Right lobe of liver (tissue), 6 donors: ENCODE measurements around the gene ACOT7. TPM values are rescaled to one million over a fixed set of nuclear protein-coding genes. Genes with fewer than 3 reads are reported as not detected.

ENCODE experiments used
- ATAC-seq, 4 donors: fragments of 200-7000 bp; cut with Tn5 transposase; one replicate each; pipeline ENCODE4 v1.9.1; 2020; ENCODE audit warnings: mild to moderate bottlenecking in 4 of 4, moderate library complexity in 4 of 4
- DNase-seq, 3 donors: peaks; one replicate each; pipeline ENCODE4 v3.0.0-alpha.2; 2020
- H3K27ac ChIP-seq, 3 donors: fragments of 200-600 bp; one replicate each; pipeline ENCODE4 v1.8.0; 2022
- H3K27me3 ChIP-seq, 2 donors: fragments of 200-600 bp; one replicate each; pipeline ENCODE4 v1.8.0; 2022
- H3K36me3 ChIP-seq, 4 donors: fragments of 200-600 bp; sonication (generic) in 1 of 4; one replicate each; pipeline versions ENCODE4 v1.5.1 to v1.8.0; 2017 to 2022; ENCODE audit warnings: control low read depth in 1 of 4
- H3K4me1 ChIP-seq, 4 donors: fragments of 200-600 bp; sonication (generic) in 1 of 4; one replicate each; pipeline versions ENCODE4 v1.5.1 to v1.8.0; 2017 to 2022; ENCODE audit warnings: control low read depth in 1 of 4
- H3K4me3 ChIP-seq, 3 donors: fragments of 200-600 bp; one replicate each; pipeline ENCODE4 v1.8.0; 2022
- H3K9me3 ChIP-seq, 4 donors: fragments of 200-600 bp; sonication (generic) in 1 of 4; one replicate each; pipeline versions ENCODE4 v1.5.1 to v1.8.0; 2017 to 2022; ENCODE audit warnings: control low read depth in 1 of 4
- POLR2A ChIP-seq: fragments of 450-650 bp; IDR thresholded peaks from one replicate; pipeline ENCODE4 v1.6.1; 2017; ENCODE audit warnings: antibody characterized with exemption, mild to moderate bottlenecking
- WGBS: methylation state at CpG from one replicate; pipeline ENCODE4 v1.1.6; 2018; ENCODE audit warnings: low coverage, low lambda C conversion rate; ENCODE audit not compliant: insufficient coverage; ENCODE audit errors: missing lambda C conversion rate; 5-methylcytosine and 5-hydroxymethylcytosine counted together
- intact Hi-C, 2 donors: fragments of 100-400 bp; cut with DNase I; formaldehyde crosslinking; loops; one replicate each; pipeline versions ENCODE4 v1.11.2 to v1.14.1; 2022
- total RNA-seq, 6 experiments: library from RNA; depleted of rRNA in 2 of 6; stranded (reverse); fragments of >200 nt in 2 of 6; fragmentation: NEBNext Ultra II Directional in 3 of 6; extraction: Animal tissue kit (Norgen Biotek cat#: 25700) in 3 of 6; gene quantifications; one replicate each; pipeline versions ENCODE4 v1.1.0 to v1.2.4, GENCODE V29; 2016 to 2023
- TF ChIP-seq, protein P1 (sequence below), 4 donors: fragments of 200-600 bp in 3 of 4; fragments of 450-650 bp in 1 of 4; IDR thresholded peaks; one replicate each; pipeline versions ENCODE4 v1.5.1 to v1.8.0; 2016 to 2022; ENCODE audit warnings: antibody characterized with exemption in 4 of 4, mild to moderate bottlenecking in 2 of 4
- donor health status: DM: no; HTN: yes; CAD: no.
- donor health status: DM: no; HTN: no; CAD: no.
- donor health status: DM: no; HTN: no; CAD: no.
- donor health status: DM: no; HTN: yes; CAD: no.
- donor health status: DM: no; HTN: yes; CAD: no.

ACOT7 gene
- total RNA-seq, 6 experiments from 2014 or later, result 10.8 to 19.7 (median 14.1) TPM

DNA sequence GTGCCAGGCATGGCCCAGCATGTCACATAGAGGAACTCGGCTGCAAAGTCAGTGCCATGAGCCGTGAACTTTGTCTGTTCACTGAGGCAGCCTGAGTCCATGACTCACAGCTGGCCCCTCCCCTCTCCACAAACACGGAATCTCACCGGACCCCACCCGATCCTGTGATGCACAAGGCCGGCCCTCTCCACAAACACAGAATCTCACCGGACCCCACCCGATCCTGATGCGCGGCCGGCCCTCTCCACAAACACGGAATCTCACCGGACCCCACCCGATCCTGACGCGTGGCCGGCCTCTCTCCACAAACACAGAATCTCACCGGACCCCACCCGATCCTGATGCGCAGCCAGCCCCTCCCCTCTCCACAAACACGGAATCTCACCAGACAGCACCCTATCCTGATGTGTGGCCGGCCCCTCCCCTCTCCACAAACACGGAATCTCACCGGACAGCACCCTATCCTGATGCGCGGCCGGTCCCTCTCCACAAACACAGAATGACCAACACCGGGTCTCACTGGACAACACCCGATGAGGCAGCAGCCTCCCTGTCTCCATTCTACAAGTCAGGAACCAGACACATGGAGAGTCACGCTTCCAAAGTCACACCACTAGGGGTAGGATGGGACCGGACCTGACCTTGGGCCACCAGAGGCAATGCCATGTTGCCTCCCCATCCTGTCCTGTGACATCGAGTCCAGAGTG, 93.1 kb downstream of the ACOT7 start:
- no peak overlapping the region for H3K27ac ChIP-seq
- no peak overlapping the region for H3K4me3 ChIP-seq
- WGBS, result 89% methylated on average over 17 of the region's 32 CpGs
- no peak for DNase-seq
- intact Hi-C loops, result no loop called here
- no peaks in the 10 kb centered on the region for H3K36me3 ChIP-seq
- H3K9me3 ChIP-seq, result no peaks in the 10 kb centered on the region
- no peak for ATAC-seq
- H3K27me3 ChIP-seq, result no peaks in the 10 kb centered on the region
- no peak for TF ChIP-seq POLR2A
- TF ChIP-seq, protein P1, sequence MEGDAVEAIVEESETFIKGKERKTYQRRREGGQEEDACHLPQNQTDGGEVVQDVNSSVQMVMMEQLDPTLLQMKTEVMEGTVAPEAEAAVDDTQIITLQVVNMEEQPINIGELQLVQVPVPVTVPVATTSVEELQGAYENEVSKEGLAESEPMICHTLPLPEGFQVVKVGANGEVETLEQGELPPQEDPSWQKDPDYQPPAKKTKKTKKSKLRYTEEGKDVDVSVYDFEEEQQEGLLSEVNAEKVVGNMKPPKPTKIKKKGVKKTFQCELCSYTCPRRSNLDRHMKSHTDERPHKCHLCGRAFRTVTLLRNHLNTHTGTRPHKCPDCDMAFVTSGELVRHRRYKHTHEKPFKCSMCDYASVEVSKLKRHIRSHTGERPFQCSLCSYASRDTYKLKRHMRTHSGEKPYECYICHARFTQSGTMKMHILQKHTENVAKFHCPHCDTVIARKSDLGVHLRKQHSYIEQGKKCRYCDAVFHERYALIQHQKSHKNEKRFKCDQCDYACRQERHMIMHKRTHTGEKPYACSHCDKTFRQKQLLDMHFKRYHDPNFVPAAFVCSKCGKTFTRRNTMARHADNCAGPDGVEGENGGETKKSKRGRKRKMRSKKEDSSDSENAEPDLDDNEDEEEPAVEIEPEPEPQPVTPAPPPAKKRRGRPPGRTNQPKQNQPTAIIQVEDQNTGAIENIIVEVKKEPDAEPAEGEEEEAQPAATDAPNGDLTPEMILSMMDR (IDR thresholded peaks at IDR 0.05), result no peak
- no peaks in the 10 kb centered on the region for H3K4me1 ChIP-seq

DNA sequence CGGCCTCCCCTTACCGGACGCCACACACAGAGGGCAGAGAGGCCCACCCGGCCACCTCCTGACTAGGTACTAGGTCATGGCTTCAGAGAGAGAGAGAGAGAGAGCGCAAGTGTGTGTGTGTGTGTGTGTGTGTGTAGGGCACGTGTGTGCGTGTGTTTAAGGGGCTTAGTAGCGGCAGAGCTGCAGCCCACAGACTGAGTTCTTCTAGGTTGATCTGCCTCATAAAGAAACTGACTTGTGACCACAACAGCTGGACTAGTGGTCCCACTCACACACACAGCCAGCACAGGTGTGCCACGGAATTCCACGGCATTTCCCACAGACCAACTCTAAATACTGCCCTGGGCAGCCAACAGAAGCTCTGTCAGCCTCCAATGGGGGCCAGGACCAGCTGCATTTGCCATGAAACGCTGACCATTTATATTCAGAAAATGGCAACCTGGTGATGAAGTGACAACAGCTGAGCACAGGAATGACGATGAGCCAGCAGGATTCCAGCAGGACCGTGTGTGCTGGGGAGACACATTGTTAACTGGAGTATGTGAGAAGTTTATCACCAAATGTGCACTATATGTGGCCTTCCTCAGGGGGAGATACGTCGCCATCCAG, 93.9 kb downstream of the ACOT7 start:
- Histone ChIP-seq H3K27ac (no peak overlapping the region), H3K4me1 (no peaks in the 10 kb centered on the region), H3K4me3 (no peak overlapping the region), H3K27me3 (no peaks in the 10 kb centered on the region), H3K9me3 (no peaks in the 10 kb centered on the region), H3K36me3 (no peaks in the 10 kb centered on the region)
- 96% methylated on average over 5 of the region's 15 CpGs for WGBS
- intact Hi-C loops, result no loop called here
- ATAC-seq (no peak), DNase-seq (no peak)
- TF ChIP-seq, protein P1 (IDR thresholded peaks at IDR 0.05), result no peak
- no peak for TF ChIP-seq POLR2A

DNA sequence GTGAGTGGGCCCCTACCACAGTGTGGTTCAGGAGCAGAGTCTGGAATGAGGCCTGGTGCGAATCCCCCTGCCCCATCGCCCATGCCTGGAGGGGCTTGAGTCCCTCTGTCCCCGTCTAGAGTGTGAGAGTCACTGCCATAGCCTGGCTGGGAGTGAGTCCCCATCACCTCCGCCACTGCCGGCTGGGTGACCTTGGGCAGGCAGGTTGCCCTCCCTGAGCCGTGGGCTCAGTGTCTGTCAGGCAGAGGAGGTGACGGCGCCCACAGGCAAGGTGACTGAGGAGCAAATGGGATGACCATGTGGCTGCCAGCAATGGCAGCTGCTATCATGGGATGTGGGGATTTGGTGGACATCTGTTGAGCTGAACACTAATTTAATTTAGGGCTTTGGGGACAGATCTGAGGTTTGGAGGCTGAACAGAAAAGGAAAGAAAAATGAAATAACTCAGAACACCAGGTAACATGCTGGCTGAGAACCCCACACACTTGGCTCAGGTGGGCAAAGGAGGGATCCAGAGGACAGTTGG, 94.6 kb downstream of the ACOT7 start:
- Histone ChIP-seq H3K4me3 (no peak overlapping the region), H3K9me3 (no peaks in the 10 kb centered on the region), H3K4me1 (no peaks in the 10 kb centered on the region), H3K27ac (no peak overlapping the region), H3K36me3 (no peaks in the 10 kb centered on the region), H3K27me3 (no peaks in the 10 kb centered on the region)
- 100% methylated on average over 4 of the region's 8 CpGs for WGBS
- ATAC-seq (no peak), DNase-seq (no peak)
- intact Hi-C loops, result no loop called here
- TF ChIP-seq, protein P1 (IDR thresholded peaks at IDR 0.05), result no peak
- no peak for TF ChIP-seq POLR2A

DNA sequence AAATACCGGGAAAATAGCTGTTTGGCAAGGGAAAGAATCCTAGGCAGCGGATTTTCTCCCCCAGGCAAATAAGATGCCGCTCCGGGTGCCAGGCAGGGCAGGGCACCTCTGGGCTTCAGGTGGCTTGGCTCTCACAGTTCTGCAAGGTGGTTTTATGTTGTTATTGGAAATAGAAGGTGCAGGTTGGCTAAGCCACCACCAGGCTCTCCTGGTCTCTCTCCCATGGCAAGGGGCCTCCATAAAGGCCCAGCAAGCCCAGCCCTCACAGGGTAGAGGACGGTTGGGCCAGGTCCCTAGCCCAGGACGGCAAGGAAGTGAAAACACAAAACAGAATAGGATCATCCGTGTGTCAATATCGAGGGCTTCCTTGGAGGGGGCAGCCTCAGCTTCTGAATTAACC, 95.0 kb downstream of the ACOT7 start:
- no peak overlapping the region for H3K4me3 ChIP-seq
- WGBS, result 100% methylated on average over 4 of the region's 8 CpGs
- H3K27ac ChIP-seq, result no peak overlapping the region
- TF ChIP-seq, protein P1 (IDR thresholded peaks at IDR 0.05), result no peak
- no peak for TF ChIP-seq POLR2A
- no peak for ATAC-seq
- DNase-seq, result no peak
- no peaks in the 10 kb centered on the region for H3K4me1 ChIP-seq
- no peaks in the 10 kb centered on the region for H3K27me3 ChIP-seq
- H3K36me3 ChIP-seq, result no peaks in the 10 kb centered on the region
- intact Hi-C loops, result no loop called here
- no peaks in the 10 kb centered on the region for H3K9me3 ChIP-seq
